NCI-H2227 (cell line): ENCODE results near the gene CNPY2.

Experiments used
- DNase-seq: peaks from one replicate; lab custom pipeline; 2025; ENCODE audit not compliant: unreplicated experiment; lab: John Stamatoyannopoulos, UW

Gene CNPY2

DNA sequence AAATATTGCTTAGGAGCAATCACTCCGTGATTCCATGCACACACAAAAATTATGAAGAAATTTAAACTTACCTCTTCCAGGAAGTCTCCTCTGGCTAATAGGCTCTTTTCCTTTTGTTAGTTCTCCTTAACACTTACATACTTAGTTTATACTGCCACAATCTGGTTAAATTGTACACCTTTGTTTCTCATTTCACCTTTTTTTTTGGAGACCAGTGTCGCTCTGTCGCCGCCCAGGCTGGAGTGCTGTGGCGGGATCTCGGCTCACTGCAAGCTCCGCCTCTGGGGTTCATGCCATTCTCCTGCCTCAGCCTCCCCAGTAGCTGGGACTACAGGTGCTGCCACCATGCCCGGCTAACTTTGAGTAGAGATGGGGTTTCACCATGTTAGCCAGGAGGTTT is 55.4 kb downstream of the CNPY2 start:
- no peak for DNase-seq
